GM19452 (cell line): Measurements from ENCODE around the gene KIF1A.
"Not testable (repeated sequence)": the region's sequence is repeated elsewhere in the genome, so short reads cannot be mapped to it uniquely, and the experiment has no call there.

Experiments
- ATAC-seq: cut with Tn5 transposase; IDR thresholded peaks from one replicate; pipeline ENCODE4 v1.9.1; 2021; ENCODE audit not compliant: unreplicated experiment

The KIF1A gene

DNA sequence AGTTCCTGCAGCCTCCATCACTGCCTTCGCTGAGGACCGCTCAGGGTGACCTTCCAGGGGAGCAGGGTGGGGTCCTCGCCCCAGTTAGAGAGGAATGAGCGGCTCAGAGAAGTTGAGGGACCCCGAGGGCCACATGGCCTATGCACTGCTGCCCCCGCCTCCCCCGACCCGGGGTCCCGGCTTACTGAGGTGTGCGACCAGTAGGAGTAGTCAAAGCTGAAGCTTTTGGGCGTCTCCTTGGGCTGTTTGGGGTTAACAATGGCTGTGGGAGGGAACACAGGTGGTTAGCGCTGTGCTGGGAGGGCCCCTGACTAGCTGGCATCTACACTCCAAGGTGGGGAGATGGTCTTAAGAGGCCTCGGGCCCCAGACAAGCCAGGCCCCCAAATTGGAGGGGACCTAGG, 31.0 kb downstream of the KIF1A start:
- no peak for ATAC-seq

DNA sequence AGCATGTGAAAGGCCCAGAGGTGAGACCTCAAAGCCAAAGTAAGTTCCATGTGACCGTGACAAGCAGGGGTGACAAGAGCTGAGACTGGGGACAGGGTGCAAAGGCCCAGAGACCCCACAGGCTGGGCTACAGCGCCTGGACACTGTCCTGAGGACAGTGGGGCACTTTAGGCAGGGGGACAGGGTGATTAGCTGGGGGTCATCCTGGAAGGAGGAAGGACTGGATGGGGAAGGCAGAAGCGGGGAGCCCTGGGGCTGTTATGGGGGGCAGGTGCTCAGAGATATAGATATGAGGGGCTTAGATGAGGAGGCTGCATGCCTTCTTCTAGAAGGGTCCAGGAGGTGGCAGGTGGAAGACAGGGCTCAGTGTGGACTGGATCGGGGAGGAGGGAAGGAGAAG, 31.5 kb downstream of the KIF1A start:
- ATAC-seq = no peak

DNA sequence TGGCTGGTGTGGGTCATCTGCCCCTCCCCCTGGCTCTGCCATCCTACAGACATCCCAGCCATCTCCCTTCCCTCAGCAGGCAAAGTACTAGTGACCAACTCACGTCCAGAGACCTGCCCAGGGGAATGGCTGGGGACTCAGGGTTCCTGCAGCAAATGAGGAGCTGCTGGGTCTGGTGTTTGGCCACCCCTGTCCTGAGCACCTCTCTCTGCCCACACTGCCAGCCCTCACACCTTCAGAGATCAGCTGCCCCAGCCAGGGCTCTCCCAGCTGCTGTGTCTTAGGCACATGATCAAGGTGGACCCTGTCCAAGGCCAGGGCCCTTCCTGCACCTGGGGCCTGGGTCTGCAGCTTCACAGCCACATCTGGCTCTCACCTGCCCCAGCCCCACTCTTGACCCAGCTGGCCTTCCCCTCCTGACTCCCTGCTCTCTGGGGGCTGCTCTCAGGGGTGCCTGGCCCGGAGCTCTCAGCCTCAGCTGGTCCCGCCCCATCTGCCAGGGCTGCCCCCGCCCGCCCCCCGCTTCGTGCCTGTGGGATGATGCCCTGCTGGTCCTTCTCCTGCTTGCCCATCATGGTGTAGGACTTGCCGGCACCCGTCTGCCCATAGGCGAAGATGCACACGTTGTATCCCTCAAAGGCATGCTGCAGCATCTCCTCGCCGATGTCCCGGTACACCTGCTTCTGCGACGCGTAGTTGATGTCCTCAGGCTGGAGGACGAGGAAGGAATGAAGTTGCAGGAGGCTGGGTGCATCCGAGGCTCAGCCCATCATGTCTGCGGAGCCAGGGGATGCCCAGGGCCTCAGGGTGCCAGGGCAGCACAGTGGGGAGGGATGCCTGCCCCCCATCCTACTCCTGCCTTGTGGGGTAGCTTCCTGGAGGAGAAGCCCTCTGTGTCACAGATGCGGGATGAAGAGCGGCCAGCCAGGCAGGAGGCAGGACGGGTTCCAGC, 32.2 kb downstream of the KIF1A start:
- no peak for ATAC-seq

DNA sequence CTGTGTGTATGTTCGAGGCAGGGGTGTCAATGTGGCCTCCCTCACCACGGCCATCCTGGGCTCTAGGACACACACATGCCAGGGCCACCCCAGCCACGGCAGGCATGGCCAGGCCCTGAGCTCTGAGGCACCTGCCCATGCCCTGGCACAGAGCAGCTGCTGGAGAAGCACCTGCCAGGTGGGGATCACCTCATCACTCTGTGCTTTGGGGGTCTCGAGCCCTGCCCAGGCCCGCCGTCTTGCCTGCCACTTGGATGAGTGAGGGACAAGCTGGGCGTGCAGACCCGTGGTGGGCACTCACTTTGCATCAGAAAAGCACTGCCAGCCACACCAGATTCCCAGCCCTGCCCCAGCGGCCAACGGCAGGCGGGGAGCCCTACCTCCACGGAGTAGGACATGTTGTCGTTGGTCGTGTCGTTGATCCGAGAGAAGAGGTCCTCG, 33.1 kb downstream of the KIF1A start:
- no peak for ATAC-seq

DNA sequence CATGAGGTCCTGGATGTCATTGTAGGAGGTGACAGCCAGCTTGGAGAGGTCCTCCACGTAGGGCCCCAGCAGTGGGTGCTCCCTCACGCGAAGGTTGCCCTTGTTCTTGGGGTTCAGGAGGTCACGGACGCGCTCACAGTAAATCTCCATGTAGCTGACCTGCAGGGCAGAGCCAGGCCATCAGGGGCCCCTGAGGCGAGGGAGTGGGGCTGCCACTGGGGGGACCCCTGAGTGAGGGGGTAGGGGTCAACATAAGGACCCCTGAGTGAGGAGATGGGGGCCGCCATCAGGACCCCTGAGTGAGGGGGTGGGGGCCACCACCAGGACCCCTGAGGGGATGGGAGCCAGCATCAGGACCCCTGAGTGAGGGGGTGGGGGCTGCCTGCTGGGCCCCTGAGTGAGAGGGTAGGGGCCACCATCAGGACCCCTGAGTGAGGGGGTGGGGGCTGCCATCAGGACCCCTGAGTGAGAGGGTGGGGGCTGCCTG, 33.6 kb downstream of the KIF1A start:
- ATAC-seq = no peak

DNA sequence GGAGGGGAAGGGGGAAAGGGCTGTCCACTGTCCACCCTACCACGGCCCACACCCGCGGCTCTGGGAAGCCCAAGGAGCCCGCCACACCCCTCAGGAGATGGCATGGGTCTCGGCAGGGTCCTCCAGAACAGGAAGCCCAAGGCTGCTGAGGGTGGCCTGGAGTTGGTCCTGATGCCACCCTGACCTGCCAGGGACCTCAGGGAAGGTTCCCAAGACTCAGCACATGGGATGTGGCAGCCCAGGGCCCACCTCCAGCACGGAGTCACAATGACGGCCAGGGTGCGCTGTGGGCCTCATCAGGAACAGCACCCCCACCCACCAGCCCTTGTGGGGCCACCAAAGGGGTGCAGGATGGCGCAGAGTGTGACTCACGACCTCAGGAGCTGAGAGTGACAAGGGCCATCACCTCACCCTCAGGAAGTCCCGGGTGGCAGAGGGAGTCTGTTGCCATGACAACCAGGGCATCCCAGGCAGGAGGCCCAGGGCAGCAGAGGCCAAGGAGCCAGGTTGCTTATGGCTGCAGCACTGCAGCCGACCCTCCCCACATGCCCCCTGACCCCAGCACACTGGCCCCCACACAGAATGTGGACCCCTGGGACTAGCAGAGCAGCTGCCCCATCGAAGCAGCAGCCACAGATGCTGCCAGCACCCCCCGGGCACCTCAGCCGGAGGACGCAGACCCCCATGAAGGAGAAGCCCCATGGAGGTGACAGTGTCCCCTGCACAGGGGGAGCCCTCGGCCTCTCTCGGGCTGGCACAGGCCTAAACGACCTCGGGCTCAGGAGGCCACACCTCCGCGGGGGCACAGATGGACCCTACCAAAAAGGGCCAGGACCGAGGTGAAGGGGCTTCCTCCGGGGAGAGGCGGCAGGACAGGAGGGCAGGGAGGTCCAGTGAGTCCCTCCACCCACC, 34.3 kb downstream of the KIF1A start:
- no peak for ATAC-seq

DNA sequence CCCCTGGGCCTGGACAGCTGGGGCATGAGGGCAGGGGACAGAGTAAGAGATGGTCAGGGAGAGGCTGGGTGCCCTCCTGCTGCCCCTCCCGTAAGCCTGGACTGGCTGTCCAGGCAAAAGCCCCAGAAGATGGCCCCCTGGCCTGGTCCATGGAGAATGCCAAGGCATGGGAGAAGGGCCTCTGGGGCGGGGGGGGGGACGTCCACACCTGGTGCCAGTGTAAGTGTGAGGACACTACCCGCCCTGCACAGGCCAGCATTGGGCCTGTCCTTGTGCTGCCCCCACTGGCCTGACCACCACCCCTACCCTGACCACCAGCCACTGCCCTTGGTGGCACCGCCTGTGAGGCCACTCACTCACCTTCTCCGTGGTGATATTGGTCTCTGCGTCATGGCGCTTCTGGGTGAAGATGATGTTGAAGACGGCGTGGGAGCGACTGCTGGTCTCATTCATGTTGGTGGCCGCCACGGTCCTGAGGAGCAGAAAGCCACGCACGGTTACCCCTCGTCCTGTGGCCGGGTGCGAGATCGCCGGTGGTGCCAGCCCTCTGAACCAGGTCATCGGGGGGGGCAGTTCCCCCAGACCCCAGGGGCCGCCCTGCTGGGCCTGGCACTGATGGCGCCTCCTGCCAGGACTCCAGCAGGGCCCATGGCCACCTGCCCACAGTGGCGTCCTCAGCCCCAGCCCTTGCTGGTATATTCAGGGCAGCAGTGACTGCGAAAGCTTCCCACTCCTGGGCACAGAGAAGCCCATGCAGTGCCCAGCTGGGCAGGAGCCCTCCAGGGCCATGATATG, 35.2 kb downstream of the KIF1A start:
- no peak for ATAC-seq

DNA sequence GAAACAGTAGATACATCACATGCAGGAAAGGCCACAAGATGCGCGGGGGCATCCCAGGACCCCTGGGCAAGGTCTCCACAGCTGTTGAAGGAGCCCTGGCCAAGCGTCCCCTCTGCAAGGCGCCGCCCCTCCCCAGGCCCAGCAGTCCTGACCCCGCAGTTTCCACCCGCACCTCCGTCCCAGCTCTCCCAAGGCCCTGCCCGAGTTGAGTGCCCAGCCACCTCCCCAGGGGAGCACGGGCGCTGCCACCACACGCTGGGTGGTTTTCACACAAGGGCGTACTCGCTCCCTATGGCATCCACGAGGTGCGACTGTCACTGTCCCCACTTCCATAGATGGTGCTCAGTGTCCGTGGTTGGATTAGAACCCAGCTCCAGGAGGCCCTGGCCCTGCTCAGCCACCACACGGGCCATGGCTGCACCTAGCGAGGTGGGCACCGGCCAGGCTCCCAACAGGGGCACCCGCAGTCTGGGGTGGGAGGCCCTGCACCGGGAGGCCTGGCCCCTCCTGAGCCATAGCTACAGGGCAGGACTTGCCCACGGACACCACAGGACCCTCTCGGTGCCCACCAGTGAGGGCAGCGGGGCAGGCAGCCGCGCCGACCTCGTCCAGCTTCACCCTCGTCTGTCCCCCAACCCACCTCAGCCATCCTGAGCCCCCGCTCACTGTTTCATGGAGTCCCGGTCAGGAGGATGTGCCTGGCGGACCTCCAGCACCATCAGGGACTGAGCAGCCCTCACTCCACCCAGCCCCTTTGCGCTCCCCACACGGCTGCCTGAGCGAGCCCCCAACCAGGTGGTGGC, 36.0 kb downstream of the KIF1A start:
- ATAC-seq = no peak

DNA sequence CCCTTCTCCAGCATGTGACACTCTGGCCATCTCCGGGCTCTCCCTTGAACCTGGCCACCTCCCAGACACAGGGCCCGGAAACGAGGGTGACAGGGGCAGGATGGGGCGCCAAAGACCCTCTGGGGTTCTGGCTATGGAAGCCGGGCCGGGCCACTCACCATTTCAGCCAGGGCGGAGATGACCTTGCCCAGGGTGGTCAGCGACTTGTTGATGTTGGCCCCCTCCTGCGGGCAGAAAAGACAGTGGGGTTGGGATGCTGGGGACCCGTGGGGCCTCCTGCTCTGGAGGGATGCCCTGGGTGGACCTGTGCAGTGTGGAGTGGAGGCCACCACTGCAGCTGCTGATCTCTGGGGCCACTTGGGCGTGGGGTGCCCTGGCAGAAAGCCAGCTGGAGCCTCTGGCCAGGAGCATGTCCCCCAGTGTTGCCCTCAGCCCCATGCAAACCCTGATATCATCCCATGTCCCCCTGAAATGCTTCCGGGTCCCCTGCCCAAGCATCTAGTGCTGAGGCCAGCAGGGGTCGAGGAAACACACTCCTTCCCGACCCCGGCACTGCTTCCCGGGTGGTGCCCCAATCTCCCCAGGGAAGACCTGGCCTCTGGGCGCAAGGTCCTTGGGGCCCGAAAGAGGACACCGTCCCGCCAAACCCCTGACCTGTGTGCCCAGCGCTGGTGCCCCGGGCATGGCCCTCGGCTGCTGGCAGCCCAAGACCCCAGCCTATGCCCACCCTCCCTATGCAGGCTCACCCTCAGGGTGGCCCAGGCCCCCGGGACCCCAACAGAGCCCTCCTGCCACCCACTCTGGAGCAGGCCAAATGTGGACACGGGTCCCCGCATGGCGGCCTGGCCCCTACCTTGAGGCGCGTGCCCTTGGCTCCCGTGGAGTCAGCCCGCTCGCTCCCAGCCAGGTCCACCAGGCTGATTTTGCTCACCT, 36.9 kb downstream of the KIF1A start:
- ATAC-seq = no peak

DNA sequence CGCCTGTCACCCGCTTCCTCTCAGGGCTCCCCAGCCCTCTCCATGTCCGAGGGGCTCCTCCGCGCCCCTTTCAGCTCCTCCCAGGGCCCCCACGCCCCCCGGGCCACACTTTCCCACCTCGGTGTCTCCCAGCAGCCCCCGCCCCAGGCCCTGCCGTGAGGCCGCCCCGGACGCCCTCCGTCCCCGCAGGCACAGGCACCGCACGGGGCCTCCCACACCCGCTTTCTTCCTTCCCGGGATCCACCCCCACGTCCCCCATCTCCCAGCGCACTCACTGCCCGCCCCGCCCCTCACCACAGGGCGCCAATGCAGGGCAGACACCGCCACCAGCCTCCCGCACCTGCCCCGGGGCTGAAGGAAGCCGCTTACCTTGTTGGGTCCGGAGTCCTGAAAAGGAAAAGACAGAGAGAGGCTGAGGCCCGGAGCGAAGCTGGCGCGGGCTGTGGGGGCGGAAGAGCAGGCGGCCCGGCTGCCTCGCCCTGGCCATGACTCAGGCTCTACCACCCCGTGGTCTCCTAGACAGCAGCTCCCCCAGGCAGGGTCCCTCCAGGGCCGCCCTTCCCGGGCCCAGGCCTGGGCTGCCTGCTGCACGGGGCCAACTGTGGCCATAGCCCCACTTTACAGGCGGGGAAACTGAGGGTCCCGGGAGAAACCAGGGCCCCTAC, 37.7 kb downstream of the KIF1A start:
- ATAC-seq = no peak

DNA sequence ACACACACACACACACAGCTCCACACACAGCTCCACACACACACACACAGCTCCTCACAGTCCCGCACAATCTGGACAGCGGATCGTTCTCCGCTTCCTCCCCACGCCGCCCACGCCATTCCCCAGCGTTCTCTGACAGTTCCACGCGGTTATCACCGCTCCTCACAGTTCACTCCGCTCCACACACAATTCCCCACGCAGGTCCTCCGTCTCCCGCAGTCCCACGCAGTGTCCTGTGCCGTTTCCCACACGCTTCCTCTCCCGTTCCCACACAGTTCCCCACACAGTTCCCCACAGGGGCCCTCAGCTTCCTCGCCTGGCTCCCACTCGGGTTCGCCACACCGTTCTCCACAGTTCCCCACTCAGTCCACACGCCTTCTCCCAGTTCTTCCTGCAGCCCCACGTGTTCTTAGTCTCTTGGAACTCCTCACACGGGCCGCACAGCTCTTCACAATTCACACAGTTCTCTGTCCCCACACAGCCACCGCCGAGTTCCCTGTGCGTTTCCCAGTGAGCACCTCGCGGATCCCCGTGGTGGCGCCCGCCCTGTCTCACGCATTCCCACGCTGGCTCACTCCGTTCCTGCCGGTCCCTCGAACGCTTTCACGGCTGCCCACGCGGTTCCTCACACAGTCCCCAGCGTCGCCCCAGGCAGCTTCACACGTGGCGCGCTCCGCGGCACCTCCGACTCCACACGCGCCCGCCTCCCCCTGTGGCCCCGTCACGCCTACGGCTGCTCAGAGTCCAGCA, 38.4 kb downstream of the KIF1A start:
- ATAC-seq = no peak

DNA sequence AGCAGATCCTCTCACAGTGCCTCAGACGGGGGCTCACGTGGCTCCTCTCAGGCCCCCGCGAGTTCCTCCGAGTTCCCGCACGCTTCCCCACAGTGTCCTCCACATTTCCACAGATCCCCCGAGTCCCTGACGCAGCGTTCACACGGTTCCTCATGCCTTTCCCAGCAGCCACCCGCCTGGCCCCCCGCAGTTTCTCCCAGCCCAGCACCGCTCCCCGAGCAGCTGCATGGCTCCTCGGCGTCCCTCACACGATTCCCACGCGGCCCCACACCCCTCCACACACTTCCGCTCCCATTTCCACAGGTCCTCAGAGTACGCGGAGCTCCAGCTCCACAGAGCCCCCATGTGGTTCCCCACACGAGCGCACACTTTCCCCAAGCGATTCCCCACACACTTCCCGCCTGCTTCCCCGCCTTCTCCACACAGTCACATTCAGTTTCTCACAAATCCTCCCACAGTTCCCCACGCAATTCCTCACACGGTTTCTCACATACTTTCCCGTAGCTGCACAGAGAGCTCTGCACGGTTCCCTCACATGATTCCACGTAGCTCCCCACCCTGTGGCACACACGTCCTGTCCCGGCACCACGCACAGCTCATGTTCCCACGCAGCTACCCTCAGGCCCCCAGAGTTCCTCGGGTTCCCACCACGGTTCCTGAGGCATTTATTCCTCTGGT, 39.9 kb downstream of the KIF1A start:
- ATAC-seq = no peak

DNA sequence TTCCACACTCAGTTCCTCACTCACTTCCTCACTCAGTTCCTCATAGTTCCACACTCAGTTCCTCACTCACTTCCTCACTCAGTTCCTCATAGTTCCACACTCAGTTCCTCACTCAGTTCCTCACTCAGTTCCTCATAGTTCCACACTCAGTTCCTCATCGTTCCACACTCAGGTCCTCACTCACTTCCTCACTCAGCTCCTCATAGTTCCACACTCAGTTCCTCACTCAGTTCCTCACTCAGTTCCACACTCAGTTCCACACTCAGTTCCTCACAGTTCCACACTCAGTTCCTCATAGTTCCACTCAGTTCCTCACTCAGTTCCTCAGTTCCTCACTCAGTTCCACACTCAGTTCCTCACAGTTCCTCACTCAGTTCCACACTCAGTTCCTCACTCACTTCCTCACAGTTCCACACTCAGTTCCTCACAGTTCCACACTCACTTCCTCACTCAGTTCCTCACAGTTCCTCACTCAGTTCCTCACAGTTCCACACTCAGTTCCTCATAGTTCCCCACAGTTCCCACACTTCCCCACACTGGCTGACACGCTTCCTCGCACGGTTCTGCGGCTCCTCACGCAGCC, 40.7 kb downstream of the KIF1A start:
- not testable (repeated sequence) for ATAC-seq

DNA sequence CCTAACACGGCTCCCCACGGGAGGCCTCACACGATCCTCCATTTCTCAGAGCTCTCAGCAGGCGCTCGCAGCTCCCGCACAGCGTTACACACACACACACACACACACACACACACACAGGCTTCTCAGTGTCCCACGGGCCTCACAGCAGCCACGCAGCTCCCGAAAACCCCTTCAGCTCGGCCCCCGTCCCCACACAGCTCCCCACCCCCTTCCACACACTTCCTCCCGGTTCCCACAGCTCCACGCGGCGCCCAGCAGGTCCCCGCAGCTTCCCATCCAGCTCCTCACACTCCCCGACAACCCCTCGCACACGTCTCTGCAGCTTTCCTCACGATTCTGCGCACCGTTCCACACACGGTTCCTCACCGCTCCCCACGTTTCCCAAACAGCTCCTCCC, 41.6 kb downstream of the KIF1A start:
- ATAC-seq = no peak

DNA sequence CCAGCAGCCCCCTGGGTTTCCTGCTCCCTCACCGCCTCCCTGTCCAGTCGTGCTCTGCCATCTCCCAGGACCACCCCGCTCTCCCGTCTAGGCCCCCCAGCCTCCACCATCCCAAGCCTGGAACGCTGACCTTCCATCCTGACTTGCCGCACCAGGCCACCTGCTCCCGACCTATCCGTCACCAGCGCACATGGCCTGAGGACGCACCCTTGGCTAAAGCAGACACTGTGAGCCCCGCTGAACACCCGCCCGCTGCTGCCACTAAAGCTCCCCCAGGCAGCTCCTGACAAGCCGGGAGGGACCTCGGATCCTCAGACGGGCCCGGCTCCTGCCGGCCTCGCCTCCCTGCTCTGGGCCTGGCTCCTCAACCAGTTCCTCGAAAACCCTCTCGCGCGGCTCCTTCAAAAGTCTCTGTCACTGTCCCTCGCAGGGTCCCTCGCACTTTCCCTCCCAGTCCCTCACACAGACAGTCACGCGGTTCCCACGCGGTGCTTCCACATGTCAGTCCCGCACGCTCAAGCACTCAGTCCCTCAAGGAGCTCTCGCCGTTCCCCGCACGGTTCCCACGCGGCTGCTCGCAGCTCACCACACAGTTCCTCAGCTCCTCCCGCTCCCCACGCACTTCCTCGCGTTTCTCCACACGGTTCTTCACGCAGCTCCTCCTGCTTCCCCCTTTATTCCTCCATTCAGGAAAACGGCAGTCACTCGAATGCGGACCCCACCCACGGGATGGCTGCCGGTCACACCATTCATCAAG, 42.4 kb downstream of the KIF1A start:
- no peak for ATAC-seq

DNA sequence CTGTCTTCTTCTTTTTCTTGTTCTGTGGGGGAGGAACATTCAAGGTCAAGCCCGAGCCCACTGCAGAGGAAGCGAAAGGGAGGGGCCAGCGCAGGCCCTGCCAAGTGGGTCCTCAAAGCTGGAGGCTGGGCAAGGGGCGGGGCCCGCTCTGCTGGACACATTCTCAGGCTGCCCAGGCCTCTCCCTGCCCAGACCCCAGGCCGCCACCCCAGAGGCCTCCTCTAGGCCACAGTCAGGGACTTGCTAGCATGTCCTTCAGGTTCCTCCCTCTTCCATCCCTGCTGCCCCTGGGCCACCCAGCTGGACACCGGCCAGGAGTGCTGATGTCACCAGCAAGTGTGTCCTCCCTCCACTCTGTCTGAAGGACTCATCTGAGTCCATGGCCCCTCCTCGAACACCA, 44.1 kb downstream of the KIF1A start:
- ATAC-seq = no peak
